Suprapubic skin (tissue), 4 donors: Measurements from ENCODE around the gene JPH3.

ENCODE experiments used
- EP300 ChIP-seq: sonication (generic); formaldehyde crosslinking; IDR thresholded peaks from one replicate; pipeline ENCODE4 v1.6.1; 2017; ENCODE audit warnings: antibody characterized with exemption
- POLR2A ChIP-seq, 2 donors: fragments of 450-650 bp; IDR thresholded peaks; one replicate each; pipeline ENCODE4 v1.6.1; 2017; ENCODE audit warnings: antibody characterized with exemption in 2 of 2, mild to moderate bottlenecking in 2 of 2, moderate library complexity in 2 of 2
- POLR2AphosphoS5 ChIP-seq, 3 donors: sonication (generic); formaldehyde crosslinking; IDR thresholded peaks; one replicate each; pipeline ENCODE4 v1.6.1; 2017; ENCODE audit warnings: antibody characterized with exemption in 3 of 3

DNA sequence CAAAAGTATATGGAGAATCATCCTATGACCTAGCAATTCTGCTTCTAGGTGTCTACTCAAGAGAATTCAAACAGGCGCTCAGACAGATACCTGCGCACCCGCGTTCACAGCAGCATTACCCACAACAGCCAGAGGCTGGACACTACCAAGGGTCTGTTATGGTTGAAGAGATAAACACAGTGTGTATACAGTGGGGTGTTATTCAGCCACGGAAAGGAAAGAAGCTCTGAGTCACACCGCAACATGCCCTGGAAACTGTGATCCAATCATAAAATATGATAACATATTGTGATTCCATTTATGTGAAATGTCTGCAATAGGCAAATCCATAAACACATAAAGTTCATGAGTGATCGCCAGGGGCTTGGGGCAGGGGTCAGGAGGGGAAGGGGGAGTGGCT is 18.0 kb upstream of the JPH3 start:
- TF ChIP-seq POLR2AphosphoS5 (IDR thresholded peaks at IDR 0.05) (no peak), POLR2A (IDR thresholded peaks at IDR 0.05) (no peak), EP300 (no peak)
